Measurements from ENCODE around the gene MNT.

DNA sequence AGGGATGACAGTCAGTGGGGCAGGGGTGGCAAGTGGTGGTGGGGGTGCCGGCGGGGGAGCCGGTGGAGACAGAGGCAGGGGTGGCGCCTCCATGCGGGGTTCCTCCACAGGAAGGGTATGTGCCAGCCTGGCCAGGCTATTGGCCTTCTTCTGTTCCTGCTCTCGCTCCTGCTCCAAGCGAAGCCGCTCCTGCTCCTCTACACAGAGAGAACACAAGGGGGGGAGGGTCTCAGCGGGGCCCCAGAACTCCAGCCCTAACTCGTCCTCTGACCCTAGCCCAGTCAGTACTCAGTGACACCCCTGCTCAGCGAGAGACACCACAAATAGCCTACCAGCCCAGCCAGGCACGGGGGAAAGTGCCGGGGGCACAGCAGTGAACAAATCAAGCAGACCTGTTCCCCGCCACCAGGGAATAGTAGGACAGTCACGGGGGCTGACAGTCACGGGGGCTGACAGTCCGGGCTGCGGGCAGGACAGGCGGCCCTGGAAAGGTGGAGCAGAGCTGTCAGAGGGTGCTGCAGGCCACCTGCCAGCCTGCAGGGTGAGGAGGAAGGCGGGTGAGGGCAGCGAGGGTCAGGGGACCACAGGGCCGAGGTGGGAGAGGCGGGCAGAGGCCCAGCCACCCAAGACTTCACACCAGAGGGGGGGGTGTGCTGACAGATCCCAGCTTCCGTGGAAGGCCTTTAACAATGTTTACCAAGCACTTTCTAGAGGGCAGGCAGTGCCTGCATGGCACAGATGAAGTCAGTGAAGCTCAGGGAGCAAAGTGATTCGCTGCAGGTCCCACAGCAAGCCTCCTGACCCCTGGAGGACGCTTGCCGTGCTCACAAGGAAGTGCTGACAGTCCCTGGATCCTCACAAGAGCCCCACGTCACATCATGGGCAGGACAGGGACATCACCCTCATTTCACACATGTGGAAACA, 5.3 kb downstream of the MNT start:
- TF ChIP-seq CTCF (IDR thresholded peaks at IDR 0.05 in 8 of 11, conservative IDR thresholded peaks at IDR 0.05 in 3 of 11) (no peak), POLR2AphosphoS5 (IDR thresholded peaks at IDR 0.05) (peak in 2 of 3 donors; percentile 11 to 52)

Measured in spleen (tissue), 7 donors.